NCI-H524 treated with DMSO at 0.1 percent for 48 hours (cell line): ENCODE results near the gene BCL11A.
A peak's percentile ranks its signal among the peaks of the same experiment; 100 is the strongest.

ENCODE experiments used
- DNase-seq: peaks from one replicate; lab custom pipeline; 2025; lab: John Stamatoyannopoulos, UW

BCL11A gene

GRCh38 chr2:60544954-60545560, 8.4 kb downstream of the BCL11A start:
- no peak for DNase-seq

GRCh38 chr2:60544062-60544461, 9.4 kb downstream of the BCL11A start:
- no peak for DNase-seq

- no peak for DNase-seq
Observed at GRCh38 chr2:60541056-60541651, 12.3 kb downstream of the BCL11A start.

GRCh38 chr2:60540074-60540473, 13.4 kb downstream of the BCL11A start:
- DNase-seq = no peak

- DNase-seq = no peak
Observed at GRCh38 chr2:60539140-60539539, 14.3 kb downstream of the BCL11A start.

- no peak for DNase-seq
Observed at GRCh38 chr2:60538101-60538500, 15.4 kb downstream of the BCL11A start.

- DNase-seq = no peak
Observed at GRCh38 chr2:60536746-60537145, 16.7 kb downstream of the BCL11A start.

GRCh38 chr2:60535685-60536312, 17.7 kb downstream of the BCL11A start:
- DNase-seq = no peak

GRCh38 chr2:60534892-60535684, 18.4 kb downstream of the BCL11A start:
- DNase-seq = no peak

GRCh38 chr2:60534052-60534685, 19.3 kb downstream of the BCL11A start:
- no peak for DNase-seq

- no peak for DNase-seq
Observed at GRCh38 chr2:60533101-60534051, 20.1 kb downstream of the BCL11A start.

GRCh38 chr2:60532421-60532820, 21.0 kb downstream of the BCL11A start:
- DNase-seq = no peak

- DNase-seq = no peak
Observed at GRCh38 chr2:60531701-60532133, 21.7 kb downstream of the BCL11A start.

- peak; percentile 75 for DNase-seq
Observed at GRCh38 chr2:60530660-60531281, 22.7 kb downstream of the BCL11A start.

- no peak for DNase-seq
Observed at GRCh38 chr2:60529785-60530627, 23.4 kb downstream of the BCL11A start.

GRCh38 chr2:60529136-60529784, 24.2 kb downstream of the BCL11A start:
- no peak for DNase-seq

- no peak for DNase-seq
Observed at GRCh38 chr2:60528281-60529020, 25.0 kb downstream of the BCL11A start.

GRCh38 chr2:60527762-60528161, 25.7 kb downstream of the BCL11A start:
- DNase-seq = no peak
